DND-41 (cell line): ENCODE measurements around the gene OR52K1.

ENCODE experiments used
- ATAC-seq: fragments of 200-7000 bp; cut with Tn5 transposase; 3 replicates; pipeline ENCODE4 v1.9.1; 2021; ENCODE audit warnings: low read depth; ENCODE audit not compliant: insufficient read depth
- DNase-seq: peaks from one replicate; pipeline ENCODE4 v3.0.0-alpha.2; 2020
- H2AFZ ChIP-seq: 2 replicates; pipeline ENCODE4 v1.6.0; 2012; ENCODE audit warnings: low read depth, low read length
- H3K27ac ChIP-seq: 2 replicates; pipeline ENCODE4 v1.5.1; 2012; ENCODE audit warnings: low read length, inconsistent platforms
- H3K27me3 ChIP-seq: fragments of 200-600 bp; sonication (generic); 2 replicates; pipeline ENCODE4 v1.6.0; 2012; ENCODE audit warnings: low read length, mild to moderate bottlenecking, inconsistent platforms; ENCODE audit not compliant: insufficient read depth, poor library complexity
- H3K36me3 ChIP-seq: 2 replicates; pipeline ENCODE4 v1.5.1; 2012; ENCODE audit warnings: low read length, inconsistent platforms; ENCODE audit not compliant: insufficient read depth
- H3K4me1 ChIP-seq: 2 replicates; pipeline ENCODE4 v1.5.1; 2012; ENCODE audit warnings: mild to moderate bottlenecking, low read length; ENCODE audit not compliant: insufficient read depth
- H3K4me2 ChIP-seq: 2 replicates; pipeline ENCODE4 v1.6.0; 2012; ENCODE audit warnings: mild to moderate bottlenecking, moderate library complexity, low read length, inconsistent platforms; ENCODE audit not compliant: insufficient read depth
- H3K4me3 ChIP-seq, 2 experiments: fragments of 200-600 bp in 1 of 2; shearing (Covaris generic) in 1 of 2; 2 replicates each; pipeline ENCODE4 v1.5.1; 2012 to 2016; ENCODE audit warnings: inconsistent platforms in 2 of 2, low read length in 2 of 2, mild to moderate bottlenecking in 2 of 2, low read depth in 1 of 2, moderate library complexity in 1 of 2
- H3K79me2 ChIP-seq: 2 replicates; pipeline ENCODE4 v1.6.0; 2012; ENCODE audit warnings: low read length, inconsistent platforms; ENCODE audit not compliant: insufficient read depth
- H3K9ac ChIP-seq: 2 replicates; pipeline ENCODE4 v1.6.0; 2012; ENCODE audit warnings: low read depth, mild to moderate bottlenecking, inconsistent platforms, low read length, moderate library complexity
- H3K9me3 ChIP-seq: 2 replicates; pipeline ENCODE4 v1.5.1; 2012; ENCODE audit warnings: low read length, moderate library complexity, mild to moderate bottlenecking, inconsistent platforms; ENCODE audit not compliant: insufficient read depth, severe bottlenecking
- H4K20me1 ChIP-seq: 2 replicates; pipeline ENCODE4 v1.6.0; 2012; ENCODE audit warnings: low read length; ENCODE audit not compliant: insufficient read depth
- CTCF ChIP-seq: IDR thresholded peaks from 2 replicates; pipeline ENCODE4 v1.5.1; 2012; ENCODE audit warnings: borderline replicate concordance, low read length, moderate library complexity, mild to moderate bottlenecking; ENCODE audit not compliant: poor library complexity, severe bottlenecking; ENCODE audit errors: extremely low read depth
- EZH2 ChIP-seq: IDR thresholded peaks from 3 replicates; pipeline ENCODE4 v1.6.1; 2012; ENCODE audit warnings: borderline replicate concordance, low read depth, mild to moderate bottlenecking, moderate library complexity, low read length, inconsistent platforms; ENCODE audit not compliant: severe bottlenecking

Gene OR52K1

GRCh38 chr11:4454021-4454420 is 28.4 kb upstream of the OR52K1 start:
- Histone ChIP-seq H3K27ac (no peak overlapping the region), H3K4me1 (no peaks in the 10 kb centered on the region), H3K36me3 (no peaks in the 10 kb centered on the region), H3K9me3 (no peaks in the 10 kb centered on the region), H4K20me1 (no peaks in the 10 kb centered on the region), H2AFZ (no peak overlapping the region), H3K9ac (no peak overlapping the region), H3K27me3 (peaks cover 16% of the 10 kb centered on the region), H3K4me3 (no peak overlapping the region), H3K79me2 (no peaks in the 10 kb centered on the region), H3K4me2 (no peak overlapping the region)
- no peak for TF ChIP-seq EZH2
- no peak for TF ChIP-seq CTCF
- DNase-seq (no peak), ATAC-seq (no peak)

- no peak overlapping the region for H3K27ac ChIP-seq
- DNase-seq = no peak
Observed at GRCh38 chr11:4455419-4455818, 27.0 kb upstream of the OR52K1 start.

GRCh38 chr11:4459500-4459899 is 22.9 kb upstream of the OR52K1 start:
- Histone ChIP-seq H2AFZ (no peak overlapping the region), H3K79me2 (no peaks in the 10 kb centered on the region), H3K9ac (no peak overlapping the region), H4K20me1 (no peaks in the 10 kb centered on the region), H3K4me3 (no peak overlapping the region), H3K4me2 (no peak overlapping the region), H3K4me1 (no peaks in the 10 kb centered on the region), H3K27me3 (peaks cover 16% of the 10 kb centered on the region), H3K36me3 (no peaks in the 10 kb centered on the region), H3K27ac (no peak overlapping the region), H3K9me3 (no peaks in the 10 kb centered on the region)
- no peak for TF ChIP-seq CTCF
- no peak for TF ChIP-seq EZH2
- no peak for ATAC-seq
- DNase-seq = no peak

More at GRCh38 chr11:4455419-4455818, 27.0 kb upstream of the OR52K1 start:
- Histone ChIP-seq H3K9ac (no peak overlapping the region), H3K79me2 (no peaks in the 10 kb centered on the region), H3K4me3 (no peak overlapping the region), H4K20me1 (no peaks in the 10 kb centered on the region), H3K4me2 (no peak overlapping the region), H3K4me1 (no peaks in the 10 kb centered on the region), H3K9me3 (no peaks in the 10 kb centered on the region), H2AFZ (no peak overlapping the region), H3K27me3 (peaks cover 16% of the 10 kb centered on the region), H3K36me3 (no peaks in the 10 kb centered on the region)
- ATAC-seq = no peak
- TF ChIP-seq CTCF = no peak
- TF ChIP-seq EZH2 = no peak

GRCh38 chr11:4460151-4460550 is 22.3 kb upstream of the OR52K1 start:
- H3K4me3 ChIP-seq = no peak overlapping the region
- H3K79me2 ChIP-seq = no peaks in the 10 kb centered on the region
- no peak overlapping the region for H2AFZ ChIP-seq
- no peaks in the 10 kb centered on the region for H3K36me3 ChIP-seq
- H3K4me2 ChIP-seq = no peak overlapping the region
- peaks cover 20% of the 10 kb centered on the region for H3K27me3 ChIP-seq
- DNase-seq (no peak), ATAC-seq (no peak)
- no peak overlapping the region for H3K27ac ChIP-seq
- no peaks in the 10 kb centered on the region for H3K4me1 ChIP-seq
- TF ChIP-seq EZH2 (no peak), CTCF (no peak)
- H3K9ac ChIP-seq = no peak overlapping the region
- no peaks in the 10 kb centered on the region for H3K9me3 ChIP-seq
- no peaks in the 10 kb centered on the region for H4K20me1 ChIP-seq
